AG04450 (cell line): Measurements from ENCODE around the gene HM13. TPM values are rescaled to one million over a fixed set of nuclear protein-coding genes. Genes with fewer than 3 reads are reported as not detected.

ENCODE experiments used
- CTCF ChIA-PET: fragments of 300-600, 350-600 bp; formaldehyde crosslinking; extraction: SDS; loops from one replicate; lab custom pipeline; 2022; ENCODE audit warnings: antibody characterized with exemption, inconsistent platforms; lab: Charles Lee
- POLR2A ChIA-PET: fragments of 350-600 bp; formaldehyde crosslinking; extraction: SDS; loops from one replicate; lab custom pipeline; 2021; ENCODE audit warnings: antibody characterized with exemption, inconsistent platforms; lab: Yijun Ruan, JAX
- DNase-seq: peaks from one replicate; pipeline ENCODE4 v3.0.0-alpha.2; 2011; ENCODE audit warnings: low read depth, low spot score
- H3K27ac ChIP-seq: one replicate; pipeline ENCODE4 v1.5.1; 2012; ENCODE audit warnings: low read depth, low read length, control low read depth
- H3K27me3 ChIP-seq: one replicate; pipeline ENCODE4 v1.6.0; 2012; ENCODE audit warnings: low read length; ENCODE audit not compliant: control insufficient read depth, insufficient read depth
- H3K4me3 ChIP-seq: 2 replicates; pipeline ENCODE4 v1.5.1; 2011; ENCODE audit warnings: mild to moderate bottlenecking, low read depth, low read length, control low read depth
- H3K9me3 ChIP-seq: 2 replicates; pipeline ENCODE4 v1.5.1; 2012; ENCODE audit warnings: low read length; ENCODE audit not compliant: control insufficient read depth, insufficient read depth
- CTCF ChIP-seq: IDR thresholded peaks from 2 replicates; pipeline ENCODE4 v1.5.1; 2011; ENCODE audit warnings: low read depth, low read length, control low read depth, inconsistent platforms
- polyA plus RNA-seq: library from polyadenylated mRNA; depleted of rRNA; stranded (reverse); fragments of >200 nt; gene quantifications from 2 replicates; pipeline ENCODE4 v1.2.3, GENCODE V29; 2011

Gene HM13
- polyA plus RNA-seq, 1 experiment = 167 TPM

GRCh38 chr20:31565699-31566318 lies 51.6 kb downstream of the HM13 start:
- H3K27me3 ChIP-seq = no peaks in the 10 kb centered on the region
- no peak for TF ChIP-seq CTCF
- no peaks in the 10 kb centered on the region for H3K9me3 ChIP-seq
- ChIA-PET CTCF (interaction anchor here (23.4 kb wide), 1 partner anchor 45 kb away, joined by 1107 read pairs; the partner anchor contains the start of gene ID1), POLR2A (interaction anchor here (5.9 kb wide), 1 partner anchor 39 kb away, joined by 42 read pairs; the partner anchor contains the start of gene ID1)
- H3K4me3 ChIP-seq = no peak overlapping the region
- no peak for DNase-seq
- no peak overlapping the region for H3K27ac ChIP-seq

GRCh38 chr20:31566319-31566657 lies 52.0 kb downstream of the HM13 start:
- Histone ChIP-seq H3K4me3 (no peak overlapping the region), H3K27ac (no peak overlapping the region)

GRCh38 chr20:31566658-31567379 lies 52.6 kb downstream of the HM13 start:
- peak overlapping the region; percentile 21 for H3K27ac ChIP-seq
- H3K4me3 ChIP-seq = no peak overlapping the region
- no peak for DNase-seq
- no peak for TF ChIP-seq CTCF
- CTCF ChIA-PET = interaction anchor here (3.8 to 23.4 kb wide), 3 partner anchors 7 to 157 kb away, joined by 17 to 1107 read pairs (median 148); partner anchors contain the start of gene ID1
- H3K9me3 ChIP-seq = no peaks in the 10 kb centered on the region
- POLR2A ChIA-PET = interaction anchor here (0.6 to 5.9 kb wide), 4 partner anchors 25 to 118 kb away, joined by 5 to 42 read pairs (median 12); partner anchors contain the start of gene ID1
- no peaks in the 10 kb centered on the region for H3K27me3 ChIP-seq

More at GRCh38 chr20:31566319-31566657, 52.0 kb downstream of the HM13 start:
- TF ChIP-seq CTCF = no peak
- ChIA-PET CTCF (interaction anchor here (23.4 kb wide), 1 partner anchor 44 kb away, joined by 1107 read pairs; the partner anchor contains the start of gene ID1), POLR2A (interaction anchor here (5.9 kb wide), 1 partner anchor 39 kb away, joined by 42 read pairs; the partner anchor contains the start of gene ID1)
- no peaks in the 10 kb centered on the region for H3K27me3 ChIP-seq
- no peak for DNase-seq
- H3K9me3 ChIP-seq = no peaks in the 10 kb centered on the region

GRCh38 chr20:31567380-31567720 lies 53.1 kb downstream of the HM13 start:
- DNase-seq = no peak
- no peak overlapping the region for H3K4me3 ChIP-seq
- H3K27me3 ChIP-seq = no peaks in the 10 kb centered on the region
- CTCF ChIA-PET = interaction anchor here (2.1 to 23.4 kb wide), 4 partner anchors 8 to 156 kb away, joined by 5 to 1107 read pairs (median 82); partner anchors contain the start of gene ID1
- POLR2A ChIA-PET = interaction anchor here (0.6 to 5.9 kb wide), 4 partner anchors 26 to 119 kb away, joined by 5 to 42 read pairs (median 12); partner anchors contain the start of gene ID1
- no peaks in the 10 kb centered on the region for H3K9me3 ChIP-seq
- no peak for TF ChIP-seq CTCF
- H3K27ac ChIP-seq = no peak overlapping the region
